Esophagus (tissue), 2 donors: Measurements from ENCODE around the gene TTC28. TPM values are rescaled to one million over a fixed set of nuclear protein-coding genes. Genes with fewer than 3 reads are reported as not detected.

Experiments used
- H3K27ac ChIP-seq, 2 donors: one replicate each; pipeline ENCODE4 v1.5.1; 2013; ENCODE audit warnings: low read depth in 2 of 2, mild to moderate bottlenecking in 2 of 2, inconsistent platforms in 1 of 2, low read length in 1 of 2, moderate library complexity in 1 of 2
- H3K27me3 ChIP-seq, 2 donors: one replicate each; pipeline ENCODE4 v1.6.1; 2013; ENCODE audit warnings: low read length in 2 of 2, control low read depth in 1 of 2, mild to moderate bottlenecking in 1 of 2; ENCODE audit not compliant: insufficient read depth in 2 of 2, control insufficient read depth in 1 of 2
- H3K36me3 ChIP-seq, 2 donors: one replicate each; pipeline ENCODE4 v1.6.1; 2013; ENCODE audit warnings: low read length in 1 of 2; ENCODE audit not compliant: control insufficient read depth in 2 of 2, insufficient read depth in 2 of 2
- H3K4me1 ChIP-seq, 2 donors: one replicate each; pipeline ENCODE4 v1.6.1; 2013; ENCODE audit warnings: low read length in 1 of 2; ENCODE audit not compliant: control insufficient read depth in 2 of 2, insufficient read depth in 2 of 2
- H3K4me3 ChIP-seq, 2 donors: one replicate each; pipeline ENCODE4 v1.5.1; 2013; ENCODE audit warnings: low read length in 2 of 2, mild to moderate bottlenecking in 2 of 2, low read depth in 1 of 2, moderate library complexity in 1 of 2
- H3K9me3 ChIP-seq, 2 donors: one replicate each; pipeline ENCODE4 v1.6.1; 2013; ENCODE audit warnings: mild to moderate bottlenecking in 2 of 2, low read depth in 1 of 2, low read length in 1 of 2, moderate library complexity in 1 of 2; ENCODE audit not compliant: control insufficient read depth in 2 of 2, insufficient read depth in 1 of 2
- WGBS, 2 donors: extraction: QIAGEN DNeasy Blood & Tissue Kit; methylation state at CpG; one replicate each; pipeline ENCODE4 v1.1.7; 2013; 5-methylcytosine and 5-hydroxymethylcytosine counted together
- polyA plus RNA-seq, 2 donors: library from polyadenylated mRNA; stranded (reverse); fragments of 200-250 nt; gene quantifications; one replicate each; pipeline ENCODE4 v1.2.3, GENCODE V29; 2013
- donor health status: healthy with polysubstance abuse.
- donor health status: Bipolar disorder and iron deficiency.

Gene TTC28
- polyA plus RNA-seq, 2 donors, result 1.4 to 2.6 TPM

- WGBS, 2 donors, result 36 to 40% methylated on average over 2 of the region's 2 CpGs
- Histone ChIP-seq H3K36me3 (no peaks in the 10 kb centered on the region), H3K4me3 (no peak overlapping the region), H3K27ac (no peak overlapping the region), H3K4me1 (no peaks in the 10 kb centered on the region), H3K27me3 (no peaks in the 10 kb centered on the region), H3K9me3 (no peaks in the 10 kb centered on the region)
These were observed 283.5 kb downstream of the TTC28 start for GRCh38 chr22:28395920-28396753.

- no peak overlapping the region for H3K27ac ChIP-seq
- no peaks in the 10 kb centered on the region for H3K9me3 ChIP-seq
- 94 to 96% methylated on average over 4 of the region's 4 CpGs for WGBS, 2 donors
- no peak overlapping the region for H3K4me3 ChIP-seq
- H3K36me3 ChIP-seq, result no peaks in the 10 kb centered on the region
- H3K4me1 ChIP-seq, result no peaks in the 10 kb centered on the region
- no peaks in the 10 kb centered on the region for H3K27me3 ChIP-seq
These were observed 284.1 kb downstream of the TTC28 start for GRCh38 chr22:28395520-28395919.

GRCh38 chr22:28394513-28395110 is 285.0 kb downstream of the TTC28 start:
- no peaks in the 10 kb centered on the region for H3K4me1 ChIP-seq
- no peak overlapping the region for H3K27ac ChIP-seq
- 73 to 76% methylated on average over 2 of the region's 2 CpGs for WGBS, 2 donors
- no peak overlapping the region for H3K4me3 ChIP-seq
- no peaks in the 10 kb centered on the region for H3K27me3 ChIP-seq
- H3K9me3 ChIP-seq, result no peaks in the 10 kb centered on the region
- no peaks in the 10 kb centered on the region for H3K36me3 ChIP-seq

DNA sequence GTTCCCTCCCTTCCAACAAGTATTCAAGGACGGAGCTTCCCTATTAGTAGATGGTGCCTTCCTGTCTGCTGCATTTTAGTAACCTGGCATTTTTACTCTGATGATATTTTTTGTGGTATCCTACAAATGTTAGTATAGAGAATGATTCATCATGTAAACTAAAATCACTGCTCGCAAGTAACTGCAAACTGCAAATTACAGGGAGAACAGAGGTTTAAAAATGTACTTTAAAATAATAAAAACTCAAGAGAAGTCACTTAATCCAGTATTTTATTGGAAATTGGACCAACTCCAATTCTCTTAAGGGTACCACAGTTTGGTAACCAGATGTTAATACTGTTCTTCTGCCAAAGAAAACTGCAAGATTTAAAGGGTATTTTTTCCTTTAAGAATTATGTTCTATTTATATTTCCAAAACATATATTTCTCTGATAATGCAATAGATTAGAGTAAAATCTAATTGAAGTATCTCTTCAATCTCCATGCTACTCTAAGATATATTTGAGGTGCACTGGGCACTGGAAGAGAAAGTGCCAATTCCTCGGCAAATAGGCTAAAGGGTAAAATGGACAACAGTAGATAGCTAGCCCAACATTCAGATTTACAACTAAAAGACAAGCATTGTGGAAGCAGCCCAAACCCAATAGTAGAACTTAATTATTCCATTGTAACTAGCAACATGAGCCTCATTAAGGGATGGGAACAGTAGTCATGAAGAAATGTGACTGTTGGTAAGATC is 298.0 kb downstream of the TTC28 start:
- H3K4me1 ChIP-seq, result no peaks in the 10 kb centered on the region
- no peak overlapping the region for H3K4me3 ChIP-seq
- H3K27me3 ChIP-seq, result no peaks in the 10 kb centered on the region
- H3K36me3 ChIP-seq, result no peaks in the 10 kb centered on the region
- H3K9me3 ChIP-seq, result no peaks in the 10 kb centered on the region
- no peak overlapping the region for H3K27ac ChIP-seq
- 70 to 81% methylated on average over 3 of the region's 3 CpGs for WGBS, 2 donors

DNA sequence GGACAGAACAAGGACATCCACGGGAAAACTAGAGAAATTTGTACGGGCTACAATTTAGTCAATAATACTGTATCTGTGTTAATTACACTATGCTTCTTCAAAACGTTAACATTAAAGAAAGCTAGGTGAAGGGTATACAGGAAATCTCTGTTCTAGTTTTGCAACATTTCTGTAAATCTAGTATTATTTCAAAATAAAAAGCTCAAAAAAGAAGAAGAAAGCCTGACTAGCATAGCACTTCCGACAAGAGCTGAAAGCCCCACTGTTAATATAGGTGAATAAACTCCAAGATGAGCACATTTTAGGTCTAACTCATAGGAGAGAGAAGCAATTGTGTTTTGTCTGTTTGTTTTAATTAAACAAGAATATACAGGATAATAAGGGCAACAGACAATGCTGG is 299.7 kb downstream of the TTC28 start:
- Histone ChIP-seq H3K4me3 (no peak overlapping the region), H3K9me3 (no peaks in the 10 kb centered on the region), H3K4me1 (no peaks in the 10 kb centered on the region), H3K27ac (no peak overlapping the region), H3K27me3 (no peaks in the 10 kb centered on the region), H3K36me3 (no peaks in the 10 kb centered on the region)
- WGBS, 2 donors, result 84 to 90% methylated on average over 4 of the region's 4 CpGs

GRCh38 chr22:28379075-28379779 is 300.4 kb downstream of the TTC28 start:
- no peaks in the 10 kb centered on the region for H3K9me3 ChIP-seq
- no peak overlapping the region for H3K27ac ChIP-seq
- H3K27me3 ChIP-seq, result no peaks in the 10 kb centered on the region
- H3K4me1 ChIP-seq, result no peaks in the 10 kb centered on the region
- no peaks in the 10 kb centered on the region for H3K36me3 ChIP-seq
- no peak overlapping the region for H3K4me3 ChIP-seq

- H3K36me3 ChIP-seq, result no peaks in the 10 kb centered on the region
- H3K4me1 ChIP-seq, result no peaks in the 10 kb centered on the region
- no peak overlapping the region for H3K4me3 ChIP-seq
- H3K27ac ChIP-seq, result no peak overlapping the region
- no peaks in the 10 kb centered on the region for H3K27me3 ChIP-seq
- no peaks in the 10 kb centered on the region for H3K9me3 ChIP-seq
These were observed 303.7 kb downstream of the TTC28 start for GRCh38 chr22:28375761-28376534.

DNA sequence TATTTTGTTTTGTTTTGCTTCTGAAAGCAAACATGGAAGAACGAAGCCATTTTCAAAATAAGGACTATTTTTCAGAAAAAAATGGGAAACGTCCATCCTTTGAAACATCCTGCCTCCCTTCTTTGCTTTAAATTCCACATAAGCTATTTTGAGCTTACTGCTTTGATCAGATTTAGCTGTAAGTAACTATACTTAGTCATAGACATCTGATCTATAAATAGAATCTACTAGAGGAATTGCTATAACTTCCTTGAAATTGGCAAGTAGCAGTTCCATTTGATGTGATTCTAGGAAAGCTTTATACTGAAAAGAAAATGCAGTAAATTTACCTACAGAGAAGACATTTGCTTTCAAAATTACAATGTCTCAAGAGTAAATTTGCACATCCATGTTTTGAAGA is 305.8 kb downstream of the TTC28 start:
- Histone ChIP-seq H3K27ac (no peak overlapping the region), H3K27me3 (no peaks in the 10 kb centered on the region), H3K36me3 (no peaks in the 10 kb centered on the region), H3K4me3 (no peak overlapping the region), H3K9me3 (no peaks in the 10 kb centered on the region), H3K4me1 (no peaks in the 10 kb centered on the region)
- 52 to 66% methylated on average over 2 of the region's 2 CpGs for WGBS, 2 donors

DNA sequence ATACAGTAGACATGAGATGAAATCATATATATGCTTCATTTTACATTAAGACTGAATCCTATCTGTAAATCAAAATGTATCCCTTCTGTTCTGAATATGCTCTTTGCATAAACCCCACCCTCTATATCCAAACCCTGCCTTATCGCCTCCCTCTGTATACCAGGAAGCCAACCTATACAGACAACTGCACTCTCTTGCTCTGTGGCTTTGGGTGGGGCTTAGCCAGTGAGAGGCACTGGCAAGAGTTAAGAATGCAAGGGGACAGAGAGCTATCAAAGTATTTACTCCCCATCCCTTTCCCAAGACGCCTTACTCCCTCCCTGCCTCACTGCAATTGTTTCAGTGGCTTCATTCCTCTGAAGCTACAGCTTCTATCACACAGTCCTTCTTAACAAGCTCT is 309.8 kb downstream of the TTC28 start:
- Histone ChIP-seq H3K9me3 (no peaks in the 10 kb centered on the region), H3K27ac (no peak overlapping the region), H3K4me1 (no peaks in the 10 kb centered on the region), H3K4me3 (no peak overlapping the region), H3K36me3 (no peaks in the 10 kb centered on the region), H3K27me3 (no peaks in the 10 kb centered on the region)
- 67% methylated on average over 2 of the region's 2 CpGs for WGBS, 2 donors
